Breast epithelium (tissue), 3 donors: ENCODE measurements around the gene SPSB3.

Experiments used
- POLR2A ChIP-seq: fragments of 450-650 bp; IDR thresholded peaks from one replicate; pipeline ENCODE4 v1.6.1; 2016; ENCODE audit warnings: antibody characterized with exemption, mild to moderate bottlenecking, moderate library complexity
- TF ChIP-seq, protein P1 (sequence below), 3 donors: fragments of 450-650 bp; IDR thresholded peaks; one replicate each; pipeline ENCODE4 v1.5.1; 2016 to 2017; ENCODE audit warnings: antibody characterized with exemption in 3 of 3, mild to moderate bottlenecking in 3 of 3, moderate library complexity in 3 of 3

DNA sequence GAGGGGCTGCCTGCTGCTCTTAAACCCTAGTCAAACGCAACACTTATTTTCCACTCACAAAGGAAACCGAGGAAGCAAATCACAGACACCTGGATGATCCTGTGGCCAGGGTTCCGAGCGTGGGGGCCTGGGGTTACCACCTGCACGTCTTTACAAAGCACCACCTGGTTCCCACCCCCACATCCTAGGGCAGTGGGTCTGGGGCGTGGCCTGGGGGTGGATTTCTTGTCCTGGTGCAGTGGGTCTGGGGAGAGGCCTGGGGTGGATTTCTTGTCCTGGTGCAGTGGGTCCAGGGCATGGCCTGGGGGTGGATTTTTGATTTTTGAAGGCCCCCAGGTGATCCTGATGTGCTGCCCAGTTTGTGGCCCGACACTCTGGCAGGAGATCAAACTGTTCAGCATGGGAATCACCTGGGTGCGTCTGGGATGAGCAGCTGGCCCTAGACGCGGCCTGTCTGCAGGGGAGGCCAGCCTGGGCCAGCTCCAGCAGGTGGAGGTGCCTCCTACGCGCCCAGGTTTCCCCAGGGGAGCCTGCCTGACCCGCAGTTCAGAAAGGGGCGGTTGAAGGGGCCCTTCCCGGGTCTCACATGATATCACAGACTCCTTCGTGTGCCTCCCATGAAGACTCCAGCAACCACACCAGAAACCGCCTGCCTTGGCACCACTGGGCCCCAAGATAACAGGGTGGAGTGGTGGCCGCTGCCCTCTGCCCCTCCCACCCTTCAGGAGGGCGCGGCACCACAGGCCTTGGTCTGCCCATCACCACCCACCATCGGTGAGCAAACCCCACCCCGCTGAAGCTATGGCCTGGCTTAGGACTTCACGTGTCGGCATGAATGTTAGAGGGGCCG, 38.0 kb upstream of the SPSB3 start:
- TF ChIP-seq, protein P1, sequence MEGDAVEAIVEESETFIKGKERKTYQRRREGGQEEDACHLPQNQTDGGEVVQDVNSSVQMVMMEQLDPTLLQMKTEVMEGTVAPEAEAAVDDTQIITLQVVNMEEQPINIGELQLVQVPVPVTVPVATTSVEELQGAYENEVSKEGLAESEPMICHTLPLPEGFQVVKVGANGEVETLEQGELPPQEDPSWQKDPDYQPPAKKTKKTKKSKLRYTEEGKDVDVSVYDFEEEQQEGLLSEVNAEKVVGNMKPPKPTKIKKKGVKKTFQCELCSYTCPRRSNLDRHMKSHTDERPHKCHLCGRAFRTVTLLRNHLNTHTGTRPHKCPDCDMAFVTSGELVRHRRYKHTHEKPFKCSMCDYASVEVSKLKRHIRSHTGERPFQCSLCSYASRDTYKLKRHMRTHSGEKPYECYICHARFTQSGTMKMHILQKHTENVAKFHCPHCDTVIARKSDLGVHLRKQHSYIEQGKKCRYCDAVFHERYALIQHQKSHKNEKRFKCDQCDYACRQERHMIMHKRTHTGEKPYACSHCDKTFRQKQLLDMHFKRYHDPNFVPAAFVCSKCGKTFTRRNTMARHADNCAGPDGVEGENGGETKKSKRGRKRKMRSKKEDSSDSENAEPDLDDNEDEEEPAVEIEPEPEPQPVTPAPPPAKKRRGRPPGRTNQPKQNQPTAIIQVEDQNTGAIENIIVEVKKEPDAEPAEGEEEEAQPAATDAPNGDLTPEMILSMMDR (IDR thresholded peaks at IDR 0.05): no peak
- no peak for TF ChIP-seq POLR2A
